HEK293 (cell line): ENCODE data around the gene EZH1.
A peak's percentile ranks its signal among the peaks of the same experiment; 100 is the strongest.

Source experiments
- ELK4 ChIP-seq: IDR thresholded peaks from 2 replicates; pipeline ENCODE4 v1.6.1; 2011; ENCODE audit warnings: mild to moderate bottlenecking, low read depth, low read length, borderline replicate concordance
- FEZF1 ChIP-seq: fragments of 450-650 bp; formaldehyde crosslinking; IDR thresholded peaks from 2 replicates; pipeline ENCODE4 v1.5.1; 2016; ENCODE audit warnings: missing biosample characterization, missing genetic modification characterization
- HOXD13 ChIP-seq: sonication (generic); formaldehyde crosslinking; IDR thresholded peaks from 2 replicates; pipeline ENCODE4 v1.8.0; 2022; ENCODE audit warnings: missing genetic modification reagents, borderline replicate concordance
- KLF10 ChIP-seq: fragments of 450-650 bp; IDR thresholded peaks from 2 replicates; pipeline ENCODE4 v1.5.1; 2018; ENCODE audit warnings: missing biosample characterization, mild to moderate bottlenecking, missing genetic modification characterization
- KLF16 ChIP-seq: fragments of 450-650 bp; formaldehyde crosslinking; IDR thresholded peaks from 2 replicates; pipeline ENCODE4 v1.5.1; 2017; ENCODE audit warnings: missing biosample characterization, missing genetic modification characterization
- KLF17 ChIP-seq: fragments of 450-650 bp; formaldehyde crosslinking; IDR thresholded peaks from 2 replicates; pipeline ENCODE4 v1.5.1; 2016; ENCODE audit warnings: missing biosample characterization, missing genetic modification characterization
- PRDM10 ChIP-seq: fragments of 450-650 bp; formaldehyde crosslinking; IDR thresholded peaks from 2 replicates; pipeline ENCODE4 v1.5.1; 2016; ENCODE audit warnings: missing biosample characterization, missing genetic modification characterization
- PRDM2 ChIP-seq: fragments of 450-650 bp; formaldehyde crosslinking; IDR thresholded peaks from 2 replicates; pipeline ENCODE4 v1.5.1; 2016; ENCODE audit warnings: missing biosample characterization, missing genetic modification characterization, borderline replicate concordance
- SCRT2 ChIP-seq: fragments of 450-650 bp; formaldehyde crosslinking; IDR thresholded peaks from 2 replicates; pipeline ENCODE4 v1.5.1; 2016; ENCODE audit warnings: missing biosample characterization, missing genetic modification characterization
- ZBTB20 ChIP-seq: fragments of 450-650 bp; formaldehyde crosslinking; IDR thresholded peaks from 2 replicates; pipeline ENCODE4 v1.5.1; 2016; ENCODE audit warnings: missing biosample characterization, missing genetic modification characterization
- ZBTB21 ChIP-seq: fragments of 450-650 bp; formaldehyde crosslinking; IDR thresholded peaks from 2 replicates; pipeline ENCODE4 v1.5.1; 2017; ENCODE audit warnings: missing biosample characterization, missing genetic modification characterization
- ZNF112 ChIP-seq: fragments of 450-650 bp; formaldehyde crosslinking; IDR thresholded peaks from 2 replicates; pipeline ENCODE4 v1.5.0; 2017; ENCODE audit warnings: missing biosample characterization, missing genetic modification characterization
- ZNF133 ChIP-seq: fragments of 450-650 bp; formaldehyde crosslinking; IDR thresholded peaks from 2 replicates; pipeline ENCODE4 v1.5.1; 2016; ENCODE audit warnings: missing biosample characterization, missing genetic modification characterization
- ZNF138 ChIP-seq: fragments of 450-650 bp; formaldehyde crosslinking; IDR thresholded peaks from 2 replicates; pipeline ENCODE4 v1.5.1; 2016; ENCODE audit warnings: missing biosample characterization, missing genetic modification characterization, borderline replicate concordance
- ZNF169 ChIP-seq: fragments of 450-650 bp; formaldehyde crosslinking; IDR thresholded peaks from 2 replicates; pipeline ENCODE4 v1.5.1; 2016; ENCODE audit warnings: missing biosample characterization, missing genetic modification characterization
- ZNF223 ChIP-seq: fragments of 450-650 bp; formaldehyde crosslinking; IDR thresholded peaks from 2 replicates; pipeline ENCODE4 v1.5.1; 2016; ENCODE audit warnings: missing biosample characterization, missing genetic modification characterization
- ZNF274 ChIP-seq, 2 experiments: fragments of 200-500 bp in 1 of 2; fragments of 450-650 bp in 1 of 2; sonication (Bioruptor generic) in 1 of 2; formaldehyde crosslinking in 1 of 2; IDR thresholded peaks; 2 replicates each; pipeline versions ENCODE4 v1.5.1 to v1.6.1; 2014 to 2016; ENCODE audit warnings: borderline replicate concordance in 1 of 2, inconsistent platforms in 1 of 2, low read length in 1 of 2, missing biosample characterization in 1 of 2, missing genetic modification characterization in 1 of 2
- ZNF311 ChIP-seq: fragments of 450-650 bp; formaldehyde crosslinking; IDR thresholded peaks from 2 replicates; pipeline ENCODE4 v1.5.1; 2017; ENCODE audit warnings: missing biosample characterization, missing genetic modification characterization, borderline replicate concordance
- ZNF37A ChIP-seq: fragments of 450-650 bp; IDR thresholded peaks from 2 replicates; pipeline ENCODE4 v1.5.1; 2018; ENCODE audit warnings: missing biosample characterization, missing genetic modification characterization
- ZNF404 ChIP-seq: fragments of 450-650 bp; formaldehyde crosslinking; IDR thresholded peaks from 2 replicates; pipeline ENCODE4 v1.5.1; 2017; ENCODE audit warnings: missing biosample characterization, missing genetic modification characterization
- ZNF426 ChIP-seq: fragments of 450-650 bp; formaldehyde crosslinking; IDR thresholded peaks from 2 replicates; pipeline ENCODE4 v1.5.1; 2017; ENCODE audit warnings: missing biosample characterization, missing genetic modification characterization, mild to moderate bottlenecking, inconsistent platforms, moderate library complexity
- ZNF488 ChIP-seq: fragments of 450-650 bp; formaldehyde crosslinking; IDR thresholded peaks from 2 replicates; pipeline ENCODE4 v1.5.1; 2016; ENCODE audit warnings: missing biosample characterization, missing genetic modification characterization
- ZNF555 ChIP-seq: fragments of 450-650 bp; formaldehyde crosslinking; conservative IDR thresholded peaks from 2 replicates; pipeline ENCODE4 v1.5.1; 2017; ENCODE audit warnings: missing biosample characterization, mild to moderate bottlenecking, missing genetic modification characterization, inconsistent platforms
- ZNF624 ChIP-seq: fragments of 450-650 bp; formaldehyde crosslinking; IDR thresholded peaks from 2 replicates; pipeline ENCODE4 v1.5.1; 2017; ENCODE audit warnings: missing biosample characterization, missing genetic modification characterization
- ZNF658 ChIP-seq: fragments of 450-650 bp; formaldehyde crosslinking; IDR thresholded peaks from 2 replicates; pipeline ENCODE4; 2016; ENCODE audit warnings: missing biosample characterization, missing genetic modification characterization
- ZNF660 ChIP-seq: fragments of 450-650 bp; IDR thresholded peaks from 2 replicates; pipeline ENCODE4 v1.5.1; 2018; ENCODE audit warnings: missing biosample characterization, mild to moderate bottlenecking, missing genetic modification characterization
- ZNF677 ChIP-seq: fragments of 450-650 bp; IDR thresholded peaks from 2 replicates; pipeline ENCODE4 v1.5.0; 2018; ENCODE audit warnings: missing biosample characterization, mild to moderate bottlenecking, missing genetic modification characterization, moderate library complexity

The EZH1 gene

GRCh38 chr17:42677012-42677857 lies 67.6 kb downstream of the EZH1 start (continued):
- no peak for TF ChIP-seq ZNF404
- TF ChIP-seq ZNF677 (tag by site-specific recombination) = no peak
- TF ChIP-seq ZNF138 (tag by site-specific recombination) = no peak
- no peak for TF ChIP-seq PRDM2 (tag by site-specific recombination)
- no peak for TF ChIP-seq ZNF274 (IDR thresholded peaks at IDR 0.05; ENCODE audit: low read length)
- TF ChIP-seq ZNF274 (tag by site-specific recombination; IDR thresholded peaks at IDR 0.05; ENCODE audit: borderline replicate concordance) = no peak
- no peak for TF ChIP-seq ZNF624 (tag by site-specific recombination)
- TF ChIP-seq ZNF133 (tag by site-specific recombination) = no peak
- TF ChIP-seq ZBTB20 (tag by site-specific recombination) = no peak
- TF ChIP-seq ZBTB21 (tag by site-specific recombination) = peak; percentile 96
- TF ChIP-seq SCRT2 (tag by site-specific recombination) = peak; percentile 64
- TF ChIP-seq ZNF311 (tag by site-specific recombination) = no peak
- no peak for TF ChIP-seq ZNF37A (tag by site-specific recombination)
- no peak for TF ChIP-seq ZNF658 (tag by site-specific recombination)
- TF ChIP-seq PRDM10 (tag by site-specific recombination) = peak; percentile 82
- no peak for TF ChIP-seq ZNF169
- no peak for TF ChIP-seq FEZF1
- TF ChIP-seq ELK4 = no peak
- no peak for TF ChIP-seq ZNF555 (tag by site-specific recombination)
- 0 out of 2 replicates have a peak, but pooled peaks have one; percentile 53 for TF ChIP-seq ZNF660 (tag by site-specific recombination)
- no peak for TF ChIP-seq ZNF426 (tag by site-specific recombination)
- TF ChIP-seq KLF17 (tag by site-specific recombination) = peak; percentile 31; the same call in 1 of the 2 replicates
- no peak for TF ChIP-seq ZNF112
- no peak for TF ChIP-seq ZNF223
- TF ChIP-seq HOXD13 (CRISPR knock-in tag) = no peak
- TF ChIP-seq KLF16 = peak; percentile 14
- peak; percentile 65 for TF ChIP-seq KLF10 (tag by site-specific recombination)
- TF ChIP-seq ZNF488 = no peak
